ENCODE results near the gene EYS.
"Not testable (repeated sequence)": the region's sequence is repeated elsewhere in the genome, so short reads cannot be mapped to it uniquely, and the experiment has no call there.

Gene EYS

GRCh38 chr6:63745784-63746183 is 1961.2 kb downstream of the EYS start:
- DNase-seq: no peak

DNA sequence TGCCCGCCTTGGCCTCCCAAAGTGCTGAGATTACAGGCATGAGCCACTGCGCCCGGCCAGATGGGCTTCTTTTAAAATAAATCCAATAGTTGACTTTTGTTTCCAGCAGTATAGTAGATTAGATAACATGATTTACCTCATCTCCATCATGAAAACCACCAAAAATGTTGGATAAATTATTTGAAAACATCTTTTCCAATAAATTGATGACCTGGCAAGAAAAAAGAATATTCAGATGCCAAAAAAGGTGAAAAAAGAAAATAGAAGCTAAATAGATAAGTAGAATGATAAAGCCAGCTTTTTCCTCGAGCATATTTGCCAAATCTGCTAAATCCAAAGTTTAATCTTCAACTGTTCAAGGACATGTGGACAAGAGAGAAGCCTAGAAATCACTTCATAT is 1962.2 kb downstream of the EYS start:
- DNase-seq: no peak

GRCh38 chr6:63743691-63744090 is 1963.3 kb downstream of the EYS start:
- no peak for DNase-seq

DNA sequence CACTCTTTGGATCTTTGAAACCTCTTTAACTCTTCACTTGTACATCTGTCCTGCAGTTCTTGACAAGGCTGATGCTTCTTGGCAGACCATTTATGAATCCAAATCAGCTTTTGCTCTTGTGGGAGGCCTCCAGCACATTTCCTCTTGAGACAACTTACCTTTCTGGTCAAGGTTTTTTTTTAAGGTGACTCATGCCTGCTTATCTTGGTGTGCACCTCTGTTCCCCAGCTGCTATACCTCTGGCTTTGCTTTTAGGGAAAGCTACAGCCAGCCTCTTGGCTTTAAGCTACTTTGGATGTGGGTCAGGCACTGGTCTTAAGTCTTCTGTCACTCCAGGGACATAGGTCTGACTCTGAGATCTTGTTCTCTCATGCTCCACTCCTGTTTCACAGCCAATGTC is 1965.0 kb downstream of the EYS start:
- no peak for DNase-seq

GRCh38 chr6:63740709-63741108 is 1966.3 kb downstream of the EYS start:
- DNase-seq: no peak

GRCh38 chr6:63739094-63739687 is 1967.8 kb downstream of the EYS start:
- no peak for DNase-seq

- DNase-seq: not testable (repeated sequence)
Observed at GRCh38 chr6:63738190-63738589, 1968.8 kb downstream of the EYS start.

DNA sequence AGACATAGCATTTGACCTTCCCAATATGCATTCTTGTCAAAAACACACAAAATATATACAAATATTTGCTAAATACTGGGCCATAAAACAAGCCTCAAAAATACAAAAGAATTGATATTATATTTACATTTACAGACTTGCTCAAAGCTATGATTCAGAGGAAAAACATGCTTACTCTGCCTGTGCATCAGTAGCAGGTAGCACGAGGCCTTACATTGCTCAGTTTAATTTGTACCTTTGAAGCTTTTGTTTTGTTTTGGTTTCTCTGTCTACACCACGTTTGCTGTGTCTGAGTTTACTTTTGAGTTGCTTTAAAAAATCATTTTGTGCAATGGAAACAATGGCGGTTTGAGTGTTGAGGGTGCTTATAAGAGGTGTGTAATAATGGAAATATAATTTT is 1972.1 kb downstream of the EYS start:
- DNase-seq: no peak

GRCh38 chr6:63732336-63732735 is 1974.7 kb downstream of the EYS start:
- no peak for DNase-seq

DNA sequence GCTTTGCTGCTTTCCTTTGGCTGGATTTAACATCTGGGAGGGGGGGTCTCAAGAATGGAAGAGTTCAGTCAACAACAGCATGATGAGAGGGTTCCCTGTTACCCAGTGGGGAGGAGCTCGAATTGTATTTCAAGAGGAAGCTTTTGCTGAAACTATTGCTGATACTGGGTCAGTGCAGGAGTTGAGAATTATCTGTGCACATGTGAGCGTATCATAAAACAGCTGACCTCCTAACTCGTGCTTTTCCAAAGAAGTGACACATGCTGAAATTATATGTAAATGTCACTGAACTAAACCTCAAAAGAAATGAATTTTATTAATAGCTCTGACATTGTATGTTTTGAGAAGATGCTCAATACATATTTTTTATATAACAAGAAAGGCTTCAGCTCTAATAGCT is 1975.1 kb downstream of the EYS start:
- DNase-seq: no peak

DNA sequence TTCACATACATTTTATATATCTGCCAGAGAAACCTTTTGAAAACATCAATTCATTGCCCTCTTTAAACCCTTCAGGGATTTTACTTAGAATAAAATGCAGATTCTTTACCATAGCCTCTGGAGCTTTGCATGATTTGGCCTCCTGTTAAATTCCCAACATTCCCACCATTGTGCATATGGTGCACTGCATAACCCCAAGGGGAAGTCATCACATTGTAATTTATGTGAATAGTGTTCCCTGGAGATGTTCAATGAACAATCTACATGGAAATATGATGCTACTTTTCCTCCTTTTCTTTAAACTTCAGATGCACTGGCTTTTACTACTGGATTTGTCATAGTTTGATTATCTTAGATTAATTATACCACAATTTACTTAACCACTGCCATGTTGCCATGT is 1976.7 kb downstream of the EYS start:
- no peak for DNase-seq

- no peak for DNase-seq
Observed at GRCh38 chr6:63724721-63725120, 1982.3 kb downstream of the EYS start.

DNA sequence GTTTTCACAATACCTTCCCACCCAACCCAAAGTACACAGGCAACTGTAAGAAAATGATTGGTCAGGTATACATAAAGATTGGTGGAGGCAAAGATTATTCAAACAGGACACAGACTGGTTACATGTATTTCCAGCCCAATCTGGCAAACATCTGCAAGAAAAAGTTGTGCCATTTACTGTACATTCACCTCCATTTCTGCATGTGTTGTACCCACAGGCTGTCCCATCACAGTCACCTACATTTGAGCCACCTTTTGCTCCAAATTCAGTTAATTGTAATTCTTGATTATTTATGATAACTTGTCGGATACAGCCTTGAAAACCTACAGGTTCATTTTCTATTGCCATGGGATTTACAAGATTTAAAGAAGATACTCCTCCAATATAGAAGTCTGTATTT is 1985.8 kb downstream of the EYS start:
- DNase-seq: no peak

DNA sequence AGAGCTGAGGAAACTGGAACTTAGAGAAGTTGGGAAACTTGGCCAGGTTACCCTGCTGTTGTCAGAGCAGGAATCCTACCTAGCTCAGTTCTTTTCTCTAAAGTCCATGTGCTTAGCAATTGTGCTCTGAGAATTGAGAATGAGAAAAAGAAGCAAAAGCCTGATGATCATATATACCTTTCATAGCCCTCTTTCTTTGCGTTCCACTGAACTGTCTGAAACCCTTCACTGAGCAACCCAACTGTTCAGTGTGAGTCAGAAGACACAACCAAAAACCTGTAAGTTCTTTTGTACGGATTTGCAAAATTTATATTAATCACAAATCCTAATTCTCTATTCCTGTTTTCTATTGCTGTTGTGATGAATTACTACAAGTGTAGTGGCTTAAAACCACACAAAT is 1990.9 kb downstream of the EYS start:
- DNase-seq: no peak

GRCh38 chr6:63714091-63714490 is 1992.9 kb downstream of the EYS start:
- DNase-seq: no peak

DNA sequence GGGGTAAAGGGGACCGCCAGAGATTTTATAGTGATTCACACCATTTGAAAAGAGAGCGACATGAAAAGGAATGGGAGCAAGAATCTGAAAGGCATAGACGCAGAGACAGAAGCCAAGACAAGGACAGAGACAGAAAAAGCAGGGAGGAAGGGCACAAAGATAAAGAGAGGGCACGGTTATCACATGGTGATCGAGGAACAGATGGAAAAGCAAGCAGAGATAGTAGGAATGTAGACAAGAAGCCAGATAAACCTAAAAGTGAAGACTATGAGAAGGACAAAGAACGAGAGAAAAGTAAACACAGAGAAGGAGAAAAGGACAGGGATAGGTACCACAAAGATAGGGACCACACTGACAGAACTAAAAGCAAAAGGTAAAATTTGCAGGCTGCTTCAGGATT is 1993.7 kb downstream of the EYS start:
- no peak for DNase-seq

- DNase-seq: no peak
Observed at GRCh38 chr6:63709148-63709547, 1997.9 kb downstream of the EYS start.

GRCh38 chr6:63708631-63709030 is 1998.4 kb downstream of the EYS start:
- no peak for DNase-seq

GRCh38 chr6:63706630-63707029 is 2000.4 kb downstream of the EYS start:
- DNase-seq: no peak

- no peak for DNase-seq
Observed at GRCh38 chr6:63705707-63706106, 2001.3 kb downstream of the EYS start.

- peak; percentile 27 for DNase-seq
Observed at GRCh38 chr6:63690221-63690620, 2016.8 kb downstream of the EYS start.

- DNase-seq: peak; percentile 31
Observed at GRCh38 chr6:63689421-63689820, 2017.6 kb downstream of the EYS start.

GRCh38 chr6:63685446-63686379 is 2021.3 kb downstream of the EYS start:
- no peak for DNase-seq

DNA sequence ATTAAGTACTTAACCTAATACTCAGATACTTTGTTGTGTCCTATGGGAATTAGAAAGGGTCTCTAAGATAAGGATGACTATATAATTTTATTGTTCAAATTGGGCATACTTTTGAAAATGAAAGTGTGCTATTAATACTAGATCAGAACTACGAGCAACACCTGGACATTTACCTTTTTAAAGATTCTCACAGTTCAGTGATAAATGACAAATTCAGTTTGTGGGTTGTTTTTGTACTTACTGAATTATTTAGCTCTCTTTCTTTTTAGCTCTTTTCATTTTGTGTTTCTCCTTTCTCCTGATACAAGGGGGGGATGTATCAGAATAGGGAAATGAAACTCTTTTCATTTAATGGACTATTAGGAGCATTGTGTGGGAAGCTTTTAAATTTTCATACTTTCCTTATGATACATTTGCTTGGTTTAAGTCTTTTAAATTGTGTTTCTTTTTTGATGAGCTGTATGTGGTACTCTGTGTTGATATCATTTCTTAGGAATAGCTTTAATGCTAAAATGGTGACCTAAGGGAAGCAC is 2023.9 kb downstream of the EYS start:
- DNase-seq: no peak

All from hematopoietic multipotent progenitor cell treated with erythropoietin and hydrocortisone succinate and interleukin-3 and kit ligand, for 4 days (in vitro differentiated cells).